Measurements from ENCODE around the gene MRFAP1. TPM values are rescaled to one million over a fixed set of nuclear protein-coding genes. Genes with fewer than 3 reads are reported as not detected.

The MRFAP1 gene
- total RNA-seq, 1 donor from 2014 or later = 178 TPM

DNA sequence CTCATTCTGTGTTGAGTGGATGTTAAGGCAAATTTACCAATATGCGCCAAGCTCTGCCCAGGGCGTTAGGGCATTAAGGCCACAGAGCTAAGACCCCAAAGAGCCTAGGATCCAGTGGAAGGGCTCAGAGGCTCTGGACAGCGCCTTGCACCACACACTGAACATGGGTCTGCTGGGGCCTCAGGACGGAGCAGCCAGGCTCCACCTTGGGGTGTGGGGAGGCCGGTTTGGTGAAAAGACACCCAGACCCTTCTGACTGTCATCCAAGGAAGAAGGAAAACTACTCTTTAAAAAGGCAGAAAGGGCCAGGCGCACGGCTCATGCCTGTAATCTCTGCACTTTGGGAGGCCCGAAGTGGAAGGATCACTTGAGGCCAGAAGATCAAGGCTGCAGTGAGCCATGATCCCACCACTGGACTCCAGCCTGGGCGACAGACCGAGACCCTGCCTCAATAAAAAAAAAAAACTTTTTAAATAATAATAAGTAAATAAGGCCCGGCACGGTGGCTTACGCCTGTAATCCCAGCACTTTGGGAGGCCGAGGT lies 1.3 kb upstream of the MRFAP1 start:
- DNase-seq (ENCODE audit: low spot score) = no peak
- no peak overlapping the region for H3K9ac ChIP-seq
- no peak overlapping the region for H3K4me2 ChIP-seq
- TF ChIP-seq EZH2phosphoT487 (IDR thresholded peaks at IDR 0.05) (no peak), EZH2 (IDR thresholded peaks at IDR 0.05) (no peak), CTCF (IDR thresholded peaks at IDR 0.05) (no peak)
- H3K9me3 ChIP-seq (ENCODE audit: low read depth) = no peaks in the 10 kb centered on the region
- H3K36me3 ChIP-seq = peaks cover 7% of the 10 kb centered on the region
- no peak overlapping the region for H3K27ac ChIP-seq
- H3K79me2 ChIP-seq (ENCODE audit: low read depth) = peaks cover 34% of the 10 kb centered on the region
- Mint-ChIP-seq H3K4me1 (peaks cover 20% of the 10 kb centered on the region), H3K9me3 (no peaks in the 10 kb centered on the region), H3K36me3 (peaks cover 13% of the 10 kb centered on the region), H3K27me3 (ENCODE audit: insufficient read depth, low read depth) (peaks cover 5% of the 10 kb centered on the region), H3K27ac (no peak overlapping the region), H3K4me3 (peak overlapping the region; percentile 71)
- peaks cover 16% of the 10 kb centered on the region for H3K4me1 ChIP-seq
- H3K4me3 ChIP-seq = no peak overlapping the region
- no peaks in the 10 kb centered on the region for H3K27me3 ChIP-seq
- peaks cover 29% of the 10 kb centered on the region for H4K20me1 ChIP-seq (ENCODE audit: low read depth)
- H2AFZ ChIP-seq (replicated peaks) = no peak overlapping the region
- peaks cover 19% of the 10 kb centered on the region for H3F3A ChIP-seq (ENCODE audit: low read depth)

GRCh38 chr4:6641164-6641970 lies 882 bp downstream of the MRFAP1 start:
- no peaks in the 10 kb centered on the region for H3K9me3 Mint-ChIP-seq
- H3K4me1 Mint-ChIP-seq = peaks cover 20% of the 10 kb centered on the region
- Histone ChIP-seq H3K4me1 (peaks cover 16% of the 10 kb centered on the region), H3K4me2 (peak overlapping the region; percentile 100), H3K4me3 (peak overlapping the region; percentile 97), H3K79me2 (ENCODE audit: low read depth) (peaks cover 34% of the 10 kb centered on the region), H3K36me3 (peaks cover 7% of the 10 kb centered on the region), H3K27me3 (no peaks in the 10 kb centered on the region), H3F3A (ENCODE audit: low read depth) (peaks cover 19% of the 10 kb centered on the region), H3K9ac (peak overlapping the region; percentile 95), H3K9me3 (ENCODE audit: low read depth) (no peaks in the 10 kb centered on the region), H2AFZ (replicated peaks) (peak overlapping the region; percentile 81), H3K27ac (peak overlapping the region; percentile 91), H4K20me1 (ENCODE audit: low read depth) (peaks cover 29% of the 10 kb centered on the region)
- H3K36me3 Mint-ChIP-seq = peaks cover 13% of the 10 kb centered on the region
- peak overlapping the region; percentile 100 for H3K4me3 Mint-ChIP-seq
- DNase-seq (ENCODE audit: low spot score) = peak; percentile 59
- peaks cover 5% of the 10 kb centered on the region for H3K27me3 Mint-ChIP-seq (ENCODE audit: insufficient read depth, low read depth)
- peak overlapping the region; percentile 100 for H3K27ac Mint-ChIP-seq
- no peak for TF ChIP-seq EZH2phosphoT487 (IDR thresholded peaks at IDR 0.05)

GRCh38 chr4:6641971-6642320 lies 1.5 kb downstream of the MRFAP1 start:
- peaks cover 5% of the 10 kb centered on the region for H3K27me3 Mint-ChIP-seq (ENCODE audit: insufficient read depth, low read depth)
- TF ChIP-seq CTCF (IDR thresholded peaks at IDR 0.05) (no peak), EZH2 (IDR thresholded peaks at IDR 0.05) (no peak), EZH2phosphoT487 (IDR thresholded peaks at IDR 0.05) (no peak)
- Histone ChIP-seq H3K36me3 (peaks cover 7% of the 10 kb centered on the region), H2AFZ (replicated peaks) (no peak overlapping the region), H3K27me3 (no peaks in the 10 kb centered on the region), H3K79me2 (ENCODE audit: low read depth) (peaks cover 34% of the 10 kb centered on the region), H3K9me3 (ENCODE audit: low read depth) (no peaks in the 10 kb centered on the region), H3K4me2 (peak overlapping the region; percentile 100), H3K4me3 (peak overlapping the region; percentile 97), H3K4me1 (peaks cover 16% of the 10 kb centered on the region), H3F3A (ENCODE audit: low read depth) (peaks cover 19% of the 10 kb centered on the region), H3K27ac (no peak overlapping the region), H3K9ac (peak overlapping the region; percentile 95), H4K20me1 (ENCODE audit: low read depth) (peaks cover 29% of the 10 kb centered on the region)
- H3K36me3 Mint-ChIP-seq = peaks cover 13% of the 10 kb centered on the region
- peak; percentile 43 for DNase-seq (ENCODE audit: low spot score)
- no peaks in the 10 kb centered on the region for H3K9me3 Mint-ChIP-seq
- peaks cover 20% of the 10 kb centered on the region for H3K4me1 Mint-ChIP-seq
- peak overlapping the region; percentile 100 for H3K4me3 Mint-ChIP-seq
- peak overlapping the region; percentile 100 for H3K27ac Mint-ChIP-seq

Data from neural progenitor cell (in vitro differentiated cells).